BE2C (cell line): ENCODE results near the gene NAV2.

ENCODE experiments used
- DNase-seq: peaks from one replicate; pipeline ENCODE4 v3.0.0-alpha.2; 2020
- H3K27me3 ChIP-seq: fragments of 250-450 bp; sonication (Bioruptor Pico); 2 replicates; pipeline ENCODE4 v1.5.1; 2020; ENCODE audit warnings: mild to moderate bottlenecking
- H3K36me3 ChIP-seq: fragments of 250-450 bp; sonication (Bioruptor Pico); 2 replicates; pipeline ENCODE4 v1.5.1; 2020; ENCODE audit warnings: mild to moderate bottlenecking
- H3K4me1 ChIP-seq: fragments of 250-450 bp; sonication (Bioruptor Pico); 2 replicates; pipeline ENCODE4 v1.5.1; 2020
- H3K4me3 ChIP-seq: 2 replicates; pipeline ENCODE4 v1.5.1; 2011; ENCODE audit warnings: low read depth, low read length
- H3K9me3 ChIP-seq: fragments of 250-450 bp; sonication (Bioruptor Pico); 2 replicates; pipeline ENCODE4 v1.5.1; 2020
- CTCF ChIP-seq: IDR thresholded peaks from 2 replicates; pipeline ENCODE4 v1.5.1; 2012; ENCODE audit warnings: mild to moderate bottlenecking, low read depth, low read length

The NAV2 gene

GRCh38 chr11:19844012-19844411 is 131.4 kb downstream of the NAV2 start:
- Histone ChIP-seq H3K27me3 (no peaks in the 10 kb centered on the region), H3K4me3 (no peak overlapping the region), H3K4me1 (no peaks in the 10 kb centered on the region), H3K9me3 (no peaks in the 10 kb centered on the region), H3K36me3 (no peaks in the 10 kb centered on the region)
- DNase-seq: no peak
- TF ChIP-seq CTCF: no peak

GRCh38 chr11:19844806-19845205 is 132.2 kb downstream of the NAV2 start:
- TF ChIP-seq CTCF: no peak
- no peaks in the 10 kb centered on the region for H3K27me3 ChIP-seq
- no peaks in the 10 kb centered on the region for H3K4me1 ChIP-seq
- no peaks in the 10 kb centered on the region for H3K36me3 ChIP-seq
- no peak for DNase-seq
- no peak overlapping the region for H3K4me3 ChIP-seq
- no peaks in the 10 kb centered on the region for H3K9me3 ChIP-seq

GRCh38 chr11:19845626-19846025 is 133.0 kb downstream of the NAV2 start:
- H3K27me3 ChIP-seq: no peaks in the 10 kb centered on the region
- no peak for DNase-seq
- no peak overlapping the region for H3K4me3 ChIP-seq
- no peaks in the 10 kb centered on the region for H3K9me3 ChIP-seq
- H3K36me3 ChIP-seq: no peaks in the 10 kb centered on the region
- no peak for TF ChIP-seq CTCF
- H3K4me1 ChIP-seq: no peaks in the 10 kb centered on the region

- Histone ChIP-seq H3K36me3 (no peaks in the 10 kb centered on the region), H3K4me1 (no peaks in the 10 kb centered on the region), H3K27me3 (no peaks in the 10 kb centered on the region), H3K4me3 (no peak overlapping the region), H3K9me3 (no peaks in the 10 kb centered on the region)
- DNase-seq: no peak
- TF ChIP-seq CTCF: no peak
These were observed 134.1 kb downstream of the NAV2 start for GRCh38 chr11:19846654-19847305.

- H3K4me3 ChIP-seq: no peak overlapping the region
- H3K4me1 ChIP-seq: no peaks in the 10 kb centered on the region
- H3K27me3 ChIP-seq: no peaks in the 10 kb centered on the region
- DNase-seq: no peak
- no peaks in the 10 kb centered on the region for H3K36me3 ChIP-seq
- H3K9me3 ChIP-seq: no peaks in the 10 kb centered on the region
- no peak for TF ChIP-seq CTCF
These were observed 135.6 kb downstream of the NAV2 start for GRCh38 chr11:19848219-19848618.

- H3K9me3 ChIP-seq: no peaks in the 10 kb centered on the region
- no peaks in the 10 kb centered on the region for H3K27me3 ChIP-seq
- H3K36me3 ChIP-seq: no peaks in the 10 kb centered on the region
- no peak overlapping the region for H3K4me3 ChIP-seq
- no peak for DNase-seq
- no peak for TF ChIP-seq CTCF
- no peaks in the 10 kb centered on the region for H3K4me1 ChIP-seq
These were observed 136.6 kb downstream of the NAV2 start for GRCh38 chr11:19849107-19849789.
